GM19025 (cell line): ENCODE results near the gene VAMP7.
"Not testable (repeated sequence)": the region's sequence is repeated elsewhere in the genome, so short reads cannot be mapped to it uniquely, and the experiment has no call there.

Experiments used
- ATAC-seq: cut with Tn5 transposase; IDR thresholded peaks from one replicate; pipeline ENCODE4 v1.9.1; 2021; ENCODE audit warnings: mild to moderate bottlenecking, low read depth, moderate library complexity; ENCODE audit not compliant: unreplicated experiment

VAMP7 gene

GRCh38 chrX:155986995-155987394, 105.8 kb downstream of the VAMP7 start:
- not testable (repeated sequence) for ATAC-seq

GRCh38 chrX:155988859-155989258, 107.7 kb downstream of the VAMP7 start:
- ATAC-seq, result no peak
